HepG2 (cell line): ENCODE measurements around the gene MRPL28. TPM values are rescaled to one million over a fixed set of nuclear protein-coding genes. Genes with fewer than 3 reads are reported as not detected.

Experiments used
- ATAC-seq: fragments of 200-7000 bp; cut with Tn5 transposase; 3 replicates; pipeline ENCODE4 v1.9.1; 2020; ENCODE audit warnings: mild to moderate bottlenecking, moderate library complexity
- Bru-seq: library from RNA; stranded (reverse); fragments of 400-500 nt; gene quantifications from one replicate; lab custom pipeline; 2021; lab: Mats Ljungman, UMichigan
- BruChase-seq, 2 experiments: library from RNA; stranded (reverse); fragments of 400-500 nt; gene quantifications; one replicate each; lab custom pipeline; 2021; lab: Mats Ljungman, UMichigan
- BruUV-seq: library from RNA; stranded (reverse); fragments of 400-500 nt; replicated peaks from 2 replicates; lab custom pipeline; 2021; lab: Mats Ljungman, UMichigan
- CTCF ChIA-PET: fragments of 300-600 bp; formaldehyde crosslinking; extraction: SDS; loops from one replicate; lab custom pipeline; 2021; ENCODE audit warnings: low total read pairs, inconsistent platforms, low intra/inter-chr PET ratio; lab: Yijun Ruan, JAX
- POLR2A ChIA-PET: fragments of 350-600 bp; sonication (Branson Sonifier 250); formaldehyde crosslinking; loops from one replicate; lab custom pipeline; 2020; ENCODE audit warnings: antibody characterized with exemption, inconsistent platforms; lab: Yijun Ruan, JAX
- DNase-seq: peaks from one replicate; pipeline ENCODE4 v3.0.0-alpha.2; 2015; ENCODE audit warnings: low spot score
- FAIRE-seq: peaks from 3 replicates; lab custom pipeline; 2011; peaks lifted over from hg19 to GRCh38; lab: Jason Lieb, UNC
- H2AFZ ChIP-seq: one replicate; pipeline ENCODE4 v1.6.1; 2011; ENCODE audit warnings: low read length, inconsistent platforms
- H3K27ac ChIP-seq: fragments of 300-600 bp; 3 replicates; pipeline ENCODE4 v1.8.0; 2011; ENCODE audit warnings: mixed run types, mild to moderate bottlenecking, mixed read lengths, low read length, inconsistent platforms; ENCODE audit not compliant: insufficient read depth; ENCODE audit errors: extremely low read length
- H3K27me3 ChIP-seq, 2 experiments: fragments of 200-600 bp in 1 of 2; 2 replicates in 1 of 2; 3 replicates in 1 of 2; pipeline versions ENCODE4 v1.6.0 to v1.8.0; 2011; ENCODE audit warnings: low read length in 2 of 2, mild to moderate bottlenecking in 2 of 2, moderate library complexity in 2 of 2, inconsistent platforms in 1 of 2; ENCODE audit not compliant: insufficient read depth in 2 of 2, control insufficient read depth in 1 of 2
- H3K36me3 ChIP-seq, 2 experiments: fragments of 200-600 bp in 1 of 2; replicated peaks in 1 of 2; 2 replicates in 1 of 2; 3 replicates in 1 of 2; pipeline versions ENCODE4 v1.5.1 to v1.8.0; 2011; ENCODE audit warnings: low read length in 2 of 2, inconsistent platforms in 1 of 2; ENCODE audit not compliant: insufficient read depth in 2 of 2, control insufficient read depth in 1 of 2
- H3K4me1 ChIP-seq: 2 replicates; pipeline ENCODE4 v1.5.1; 2012; ENCODE audit warnings: low read length, inconsistent platforms; ENCODE audit not compliant: insufficient read depth
- H3K4me2 ChIP-seq: 2 replicates; pipeline ENCODE4 v1.6.0; 2011; ENCODE audit warnings: low read depth, low read length, inconsistent platforms
- H3K4me3 ChIP-seq, 3 experiments: fragments of 200-600 bp in 1 of 3; sonication (generic), shearing (Covaris generic) in 1 of 3; replicated peaks in 1 of 3; 2 replicates each; pipeline ENCODE4 v1.5.1; 2011 to 2016; ENCODE audit warnings: low read length in 3 of 3, inconsistent platforms in 2 of 3, low read depth in 2 of 3, mild to moderate bottlenecking in 2 of 3, control low read depth in 1 of 3, mixed read lengths in 1 of 3; ENCODE audit not compliant: insufficient read depth in 1 of 3
- H3K79me2 ChIP-seq: one replicate; pipeline ENCODE4 v1.6.1; 2011; ENCODE audit warnings: low read length, inconsistent platforms; ENCODE audit not compliant: insufficient read depth
- H3K9ac ChIP-seq: 2 replicates; pipeline ENCODE4 v1.6.0; 2011; ENCODE audit warnings: mild to moderate bottlenecking, low read depth, low read length, inconsistent platforms; ENCODE audit not compliant: insufficient read depth
- H3K9me3 ChIP-seq: 2 replicates; pipeline ENCODE4 v1.5.1; 2012; ENCODE audit warnings: mild to moderate bottlenecking, low read length
- H4K20me1 ChIP-seq: 2 replicates; pipeline ENCODE4 v1.6.0; 2011; ENCODE audit warnings: inconsistent platforms, mild to moderate bottlenecking, low read length, moderate library complexity; ENCODE audit not compliant: insufficient read depth
- FOXP4 ChIP-seq: sonication (generic); formaldehyde crosslinking; IDR thresholded peaks from 2 replicates; pipeline ENCODE4 v1.4.0; 2020; ENCODE audit warnings: missing genetic modification reagents
- HINFP ChIP-seq: sonication (generic); formaldehyde crosslinking; IDR thresholded peaks from 2 replicates; pipeline ENCODE4 v1.4.0; 2020; ENCODE audit warnings: low read depth, mild to moderate bottlenecking, missing genetic modification reagents
- HMG20B ChIP-seq: conservative IDR thresholded peaks from 2 replicates; pipeline ENCODE4 v1.6.1; 2016; ENCODE audit warnings: missing genetic modification reagents, missing compliant biosample characterization
- IRF2 ChIP-seq: IDR thresholded peaks from 2 replicates; pipeline ENCODE4 v1.6.1; 2018; ENCODE audit warnings: missing genetic modification reagents, missing compliant biosample characterization
- SMC3 ChIP-seq: IDR thresholded peaks from 2 replicates; pipeline ENCODE4 v1.6.1; 2011; ENCODE audit warnings: low read length, improper control_type of control experiment
- ZFP36 ChIP-seq: fragments of 150-350 bp; IDR thresholded peaks from 2 replicates; pipeline ENCODE4 v1.6.1; 2018; ENCODE audit warnings: borderline replicate concordance, low read length, low read depth; ENCODE audit not compliant: partially characterized antibody
- ZFP90 ChIP-seq: sonication (generic); formaldehyde crosslinking; IDR thresholded peaks from 2 replicates; pipeline ENCODE4 v1.8.0; 2022; ENCODE audit warnings: missing genetic modification reagents, mild to moderate bottlenecking, inconsistent platforms, borderline replicate concordance
- ZNF232 ChIP-seq: sonication (generic); formaldehyde crosslinking; IDR thresholded peaks from 2 replicates; pipeline ENCODE4 v1.4.0; 2020; ENCODE audit warnings: missing genetic modification reagents, borderline replicate concordance
- WGBS: methylation state at CpG from one replicate; pipeline ENCODE4 v1.1.6; 2017; ENCODE audit warnings: low lambda C conversion rate; 5-methylcytosine and 5-hydroxymethylcytosine counted together
- in situ Hi-C: cut with HindIII; loops from 2 replicates; pipeline ENCODE4 v1.10.0; 2017; ENCODE audit warnings: low pct_unique_long_range_greater_than_20kb; ENCODE audit not compliant: extremely low pct_ligation_motif_present
- intact Hi-C: fragments of 100-400 bp; cut with micrococcal nuclease; formaldehyde crosslinking; loops from one replicate; pipeline ENCODE4 v1.10.0; 2022; ENCODE audit not compliant: unreplicated experiment
- long read RNA-seq, 2 experiments: library from RNA in 1 of 2; library from polyadenylated mRNA in 1 of 2; stranded (forward) in 1 of 2; unstranded in 1 of 2; transcript quantifications; one replicate each; pipeline ENCODE4 v2.0.0, GENCODE V29; 2019 to 2022
- polyA minus RNA-seq, 3 experiments: library from RNA; depleted of rRNA, polyadenylated mRNA; stranded (reverse); fragments of >200 nt; gene quantifications; 2 replicates each; pipeline ENCODE4 v1.2.3, GENCODE V29; 2011; ENCODE audit warnings: low replicate concordance in 1 of 3
- polyA plus RNA-seq, 8 experiments: library from polyadenylated mRNA; depleted of rRNA in 3 of 8; stranded (reverse) in 7 of 8; unstranded in 1 of 8; fragments of >200 nt; fragmentation: Illumina TruSeq in 4 of 8; extraction: Trizol in 4 of 8; gene quantifications; 2 replicates each; pipeline versions ENCODE4 v1.2.1 to v1.2.3, GENCODE V29; 2011 to 2016; ENCODE audit warnings: low read depth in 4 of 8, missing spikeins in 1 of 8, mixed read lengths in 1 of 8; ENCODE audit not compliant: insufficient read depth in 1 of 8
- total RNA-seq, 5 experiments: library from RNA; depleted of rRNA; stranded (reverse); fragments of >200 nt; fragmentation: Illumina TruSeq; extraction: Trizol; gene quantifications; 2 replicates each; pipeline ENCODE4 v1.2.3, GENCODE V29; 2016; ENCODE audit warnings: low read depth in 1 of 5
- TF ChIP-seq, protein P1 (sequence below): sonication (generic); IDR thresholded peaks from 2 replicates; pipeline ENCODE4 v1.6.1; 2016; ENCODE audit warnings: low read depth, borderline replicate concordance
- TF ChIP-seq, protein P2 (sequence below): sonication (generic); formaldehyde crosslinking; IDR thresholded peaks from 2 replicates; pipeline ENCODE4 v1.4.0; 2020; ENCODE audit warnings: missing genetic modification reagents, borderline replicate concordance

The MRPL28 gene
- total RNA-seq (2016; rRNA removed; fragmentation: Illumina TruSeq; extraction: Trizol) (114 and 128 TPM in 2 replicates), polyA plus RNA-seq (2011; rRNA removed) (121 and 135 TPM in 2 replicates), polyA minus RNA-seq (2011; rRNA and poly(A)+ RNA removed; ENCODE audit: low replicate concordance) (51.3 and 73.8 TPM in 2 replicates), Bru-seq, nascent RNA (percentile 50 among the genes with signal in this experiment), BruChase-seq, experiment 1, labeled RNA remaining after a 6-hour chase (percentile 73 among the genes with signal in this experiment), BruChase-seq, experiment 2, labeled RNA remaining after a 2-hour chase (percentile 65 among the genes with signal in this experiment)
- 30.5 and 32.3 TPM in 2 replicates for total RNA-seq (2016; cell fraction: cytosol; rRNA removed; fragmentation: Illumina TruSeq; extraction: Trizol; ENCODE audit: low read depth)
- 115 and 131 TPM in 2 replicates for total RNA-seq (2016; cell fraction: insoluble cytoplasmic fraction; rRNA removed; fragmentation: Illumina TruSeq; extraction: Trizol)
- 36.8 and 38.6 TPM in 2 replicates for total RNA-seq (2016; cell fraction: membrane; rRNA removed; fragmentation: Illumina TruSeq; extraction: Trizol)
- 35.6 and 38.6 TPM in 2 replicates for total RNA-seq (2016; cell fraction: nucleus; rRNA removed; fragmentation: Illumina TruSeq; extraction: Trizol)
- 141 and 211 TPM in 2 replicates for polyA plus RNA-seq (2011; cell fraction: cytosol; rRNA removed)
- polyA plus RNA-seq (2011; cell fraction: nucleus; rRNA removed) = 65.0 and 69.2 TPM in 2 replicates
- polyA plus RNA-seq (2012) = 50.0 and 56.2 TPM in 2 replicates
- 35.7 and 36.6 TPM in 2 replicates for polyA plus RNA-seq (2016; cell fraction: cytosol; fragmentation: Illumina TruSeq; extraction: Trizol; ENCODE audit: low read depth)
- polyA plus RNA-seq (2016; cell fraction: insoluble cytoplasmic fraction; fragmentation: Illumina TruSeq; extraction: Trizol; ENCODE audit: low read depth) = 162 and 166 TPM in 2 replicates
- 35.5 and 36.2 TPM in 2 replicates for polyA plus RNA-seq (2016; cell fraction: membrane; fragmentation: Illumina TruSeq; extraction: Trizol; ENCODE audit: low read depth)
- 85.4 and 90.0 TPM in 2 replicates for polyA plus RNA-seq (2016; cell fraction: nucleus; fragmentation: Illumina TruSeq; extraction: Trizol; ENCODE audit: insufficient read depth, low read depth)
- polyA minus RNA-seq (2011; cell fraction: cytosol; rRNA and poly(A)+ RNA removed) = 29.4 and 29.5 TPM in 2 replicates
- 10.2 and 13.2 TPM in 2 replicates for polyA minus RNA-seq (2011; cell fraction: nucleus; rRNA and poly(A)+ RNA removed)
- long read RNA-seq, experiment 1, transcript MRPL28-201 (6 exons, 1,098 nt) = major isoform, 54 of 174 reads
- long read RNA-seq, experiment 1, partial matches to known transcripts = 111 of 174 reads
- long read RNA-seq, experiment 1, other reads (novel, unspliced or antisense) = 5 of 174 reads
- long read RNA-seq, experiment 2, transcript MRPL28-201 (6 exons, 1,098 nt) = major isoform, 17 of 143 reads
- long read RNA-seq, experiment 2, partial matches to known transcripts = 94 of 143 reads
- long read RNA-seq, experiment 2, other reads (novel, unspliced or antisense) = 31 of 143 reads

- Histone ChIP-seq H3K9me3 (no peaks in the 10 kb centered on the region), H3K79me2 (peaks cover 6% of the 10 kb centered on the region), H3K36me3 (peaks cover 14 to 40% of the 10 kb centered on the region in 2 experiments; a peak in 4 of 5 replicates), H3K9ac (peak within 1 kb of the TSS; percentile 56), H4K20me1 (no peaks in the 10 kb centered on the region), H3K27ac (peak within 1 kb of the TSS; percentile 44), H2AFZ (no peak within 1 kb of the TSS), H3K4me3 (peak within 1 kb of the TSS; percentile 57 to 79 (median 75)), H3K27me3 (no peaks in the 10 kb centered on the region), H3K4me2 (peak within 1 kb of the TSS; percentile 86), H3K4me1 (peaks cover 28% of the 10 kb centered on the region)
- POLR2A ChIA-PET = interaction anchor here (0.6 to 2.8 kb wide), 6 partner anchors 8 to 311 kb away, joined by 3 to 27 read pairs (median 6); partner anchors contain the start of genes AXIN1, DECR2, FAM234A and PGAP6
- WGBS = 1% methylated on average over 30 of the region's 30 CpGs
- ATAC-seq (peak; percentile 89), FAIRE-seq (no peak), DNase-seq (peak; percentile 90)
- BruUV-seq = no TSS peak
- in situ Hi-C loops (no loop called here), intact Hi-C loops (no loop called here)
- CTCF ChIA-PET = no interaction called here
- TF ChIP-seq IRF2 (CRISPR knock-in tag) (0 out of 2 replicates have a peak, but pooled peaks have one; percentile 29), HINFP (CRISPR knock-in tag) (no peak), ZFP90 (CRISPR knock-in tag) (no peak), SMC3 (no peak), ZNF232 (no peak), ZFP36 (no peak), FOXP4 (no peak), HMG20B (CRISPR knock-in tag) (no peak)
- TF ChIP-seq, protein P1, sequence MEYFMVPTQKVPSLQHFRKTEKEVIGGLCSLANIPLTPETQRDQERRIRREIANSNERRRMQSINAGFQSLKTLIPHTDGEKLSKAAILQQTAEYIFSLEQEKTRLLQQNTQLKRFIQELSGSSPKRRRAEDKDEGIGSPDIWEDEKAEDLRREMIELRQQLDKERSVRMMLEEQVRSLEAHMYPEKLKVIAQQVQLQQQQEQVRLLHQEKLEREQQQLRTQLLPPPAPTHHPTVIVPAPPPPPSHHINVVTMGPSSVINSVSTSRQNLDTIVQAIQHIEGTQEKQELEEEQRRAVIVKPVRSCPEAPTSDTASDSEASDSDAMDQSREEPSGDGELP = peak; percentile 25; the same call in 1 of the 2 replicates
- TF ChIP-seq, protein P2, sequence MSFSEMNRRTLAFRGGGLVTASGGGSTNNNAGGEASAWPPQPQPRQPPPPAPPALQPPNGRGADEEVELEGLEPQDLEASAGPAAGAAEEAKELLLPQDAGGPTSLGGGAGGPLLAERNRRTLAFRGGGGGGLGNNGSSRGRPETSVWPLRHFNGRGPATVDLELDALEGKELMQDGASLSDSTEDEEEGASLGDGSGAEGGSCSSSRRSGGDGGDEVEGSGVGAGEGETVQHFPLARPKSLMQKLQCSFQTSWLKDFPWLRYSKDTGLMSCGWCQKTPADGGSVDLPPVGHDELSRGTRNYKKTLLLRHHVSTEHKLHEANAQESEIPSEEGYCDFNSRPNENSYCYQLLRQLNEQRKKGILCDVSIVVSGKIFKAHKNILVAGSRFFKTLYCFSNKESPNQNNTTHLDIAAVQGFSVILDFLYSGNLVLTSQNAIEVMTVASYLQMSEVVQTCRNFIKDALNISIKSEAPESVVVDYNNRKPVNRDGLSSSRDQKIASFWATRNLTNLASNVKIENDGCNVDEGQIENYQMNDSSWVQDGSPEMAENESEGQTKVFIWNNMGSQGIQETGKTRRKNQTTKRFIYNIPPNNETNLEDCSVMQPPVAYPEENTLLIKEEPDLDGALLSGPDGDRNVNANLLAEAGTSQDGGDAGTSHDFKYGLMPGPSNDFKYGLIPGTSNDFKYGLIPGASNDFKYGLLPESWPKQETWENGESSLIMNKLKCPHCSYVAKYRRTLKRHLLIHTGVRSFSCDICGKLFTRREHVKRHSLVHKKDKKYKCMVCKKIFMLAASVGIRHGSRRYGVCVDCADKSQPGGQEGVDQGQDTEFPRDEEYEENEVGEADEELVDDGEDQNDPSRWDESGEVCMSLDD (CRISPR knock-in tag) = no peak
These were observed at the start of gene MRPL28 for GRCh38 chr16:370443-370842. MRPL28 (minus strand) TSS chr16:370538; CDS start chr16:370218, 320 bp downstream.
